ENCODE measurements around the gene EGFR.

EGFR gene

DNA sequence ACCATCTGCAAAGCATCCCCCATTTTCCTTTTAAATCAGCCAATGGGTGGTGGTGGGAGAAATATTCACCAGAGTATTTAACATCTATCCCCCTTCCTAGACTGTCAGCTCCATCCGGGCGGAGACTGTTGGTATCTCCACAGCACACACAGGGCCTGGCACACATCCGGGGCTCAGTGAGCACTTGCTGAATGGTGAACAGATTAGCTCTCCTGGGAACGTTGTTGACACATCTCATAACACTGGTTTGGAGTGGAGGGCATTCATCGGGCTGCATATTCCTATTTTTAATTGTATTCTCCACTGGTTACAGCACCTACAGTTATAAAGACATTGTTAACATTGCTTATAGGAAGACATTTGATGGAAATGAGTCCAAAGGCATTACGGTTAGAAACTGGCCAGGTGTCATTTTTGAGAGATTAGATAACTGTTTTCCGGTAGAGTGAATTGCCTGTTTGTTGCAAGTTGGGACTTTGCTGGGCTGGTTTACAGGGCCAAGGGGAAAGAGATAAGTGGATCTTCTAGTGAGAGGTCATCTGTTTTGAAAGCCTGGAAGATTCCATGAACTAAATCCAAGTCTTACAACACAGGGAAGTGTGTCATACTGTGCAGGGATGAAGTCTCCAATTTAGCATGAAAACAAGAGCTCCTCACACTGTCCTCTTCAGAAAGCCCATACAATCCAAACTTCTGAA is 101.8 kb downstream of the EGFR start:
- H3K4me2 ChIP-seq (ENCODE audit: insufficient read depth, low read length), result no peak overlapping the region
- no peaks in the 10 kb centered on the region for H3K36me3 ChIP-seq (ENCODE audit: insufficient read depth, low read length)
- H3K4me1 ChIP-seq (ENCODE audit: insufficient read depth, low read length), result no peaks in the 10 kb centered on the region
- no peak overlapping the region for H3K27ac ChIP-seq (ENCODE audit: low read length)
- no peaks in the 10 kb centered on the region for H3K27me3 ChIP-seq (ENCODE audit: insufficient read depth, low read length, poor library complexity)
- no peaks in the 10 kb centered on the region for H3K9me3 ChIP-seq (ENCODE audit: insufficient read depth, low read length, severe bottlenecking)
- DNase-seq, result no peak
- no peak overlapping the region for H3K4me3 ChIP-seq (ENCODE audit: low read depth in 1 of 2, low read length in 2 of 2)
- H4K20me1 ChIP-seq (ENCODE audit: insufficient read depth, low read length), result no peaks in the 10 kb centered on the region
- TF ChIP-seq, protein P1, sequence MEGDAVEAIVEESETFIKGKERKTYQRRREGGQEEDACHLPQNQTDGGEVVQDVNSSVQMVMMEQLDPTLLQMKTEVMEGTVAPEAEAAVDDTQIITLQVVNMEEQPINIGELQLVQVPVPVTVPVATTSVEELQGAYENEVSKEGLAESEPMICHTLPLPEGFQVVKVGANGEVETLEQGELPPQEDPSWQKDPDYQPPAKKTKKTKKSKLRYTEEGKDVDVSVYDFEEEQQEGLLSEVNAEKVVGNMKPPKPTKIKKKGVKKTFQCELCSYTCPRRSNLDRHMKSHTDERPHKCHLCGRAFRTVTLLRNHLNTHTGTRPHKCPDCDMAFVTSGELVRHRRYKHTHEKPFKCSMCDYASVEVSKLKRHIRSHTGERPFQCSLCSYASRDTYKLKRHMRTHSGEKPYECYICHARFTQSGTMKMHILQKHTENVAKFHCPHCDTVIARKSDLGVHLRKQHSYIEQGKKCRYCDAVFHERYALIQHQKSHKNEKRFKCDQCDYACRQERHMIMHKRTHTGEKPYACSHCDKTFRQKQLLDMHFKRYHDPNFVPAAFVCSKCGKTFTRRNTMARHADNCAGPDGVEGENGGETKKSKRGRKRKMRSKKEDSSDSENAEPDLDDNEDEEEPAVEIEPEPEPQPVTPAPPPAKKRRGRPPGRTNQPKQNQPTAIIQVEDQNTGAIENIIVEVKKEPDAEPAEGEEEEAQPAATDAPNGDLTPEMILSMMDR (IDR thresholded peaks at IDR 0.05; ENCODE audit: borderline replicate concordance, extremely low read depth, low read length, poor library complexity, severe bottlenecking), result no peak
- TF ChIP-seq EZH2 (IDR thresholded peaks at IDR 0.05; ENCODE audit: borderline replicate concordance, low read depth, low read length, severe bottlenecking), result no peak
- H3K79me2 ChIP-seq (ENCODE audit: insufficient read depth, low read length), result no peaks in the 10 kb centered on the region
- H2AFZ ChIP-seq (ENCODE audit: low read depth, low read length), result no peak overlapping the region
- H3K9ac ChIP-seq (ENCODE audit: low read depth, low read length), result no peak overlapping the region
- ATAC-seq (ENCODE audit: insufficient read depth, low read depth), result no peak

DNA sequence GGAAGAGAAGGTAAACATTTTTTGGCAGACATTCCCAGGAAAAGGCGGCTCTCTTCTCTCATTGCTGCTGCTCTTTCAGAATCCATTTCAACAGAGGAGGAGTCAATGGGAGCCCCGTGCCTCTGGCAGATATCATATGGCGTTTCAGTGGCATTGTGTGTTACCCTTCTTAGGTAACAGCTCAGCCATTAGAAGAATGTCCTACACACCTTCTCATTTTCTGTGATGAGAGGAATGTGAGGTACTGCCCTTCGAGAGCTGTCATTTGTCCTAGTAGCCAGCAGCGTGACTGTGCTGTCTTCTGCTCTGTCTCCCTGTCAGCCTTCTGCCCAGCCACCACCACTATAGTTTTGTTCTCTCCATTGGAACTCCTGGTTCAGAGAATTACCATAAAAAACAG is 102.4 kb downstream of the EGFR start:
- ATAC-seq (ENCODE audit: insufficient read depth, low read depth) (no peak), DNase-seq (no peak)
- Histone ChIP-seq H3K9me3 (ENCODE audit: insufficient read depth, low read length, severe bottlenecking) (no peaks in the 10 kb centered on the region), H4K20me1 (ENCODE audit: insufficient read depth, low read length) (no peaks in the 10 kb centered on the region), H3K36me3 (ENCODE audit: insufficient read depth, low read length) (no peaks in the 10 kb centered on the region), H3K4me3 (ENCODE audit: low read depth in 1 of 2, low read length in 2 of 2) (no peak overlapping the region), H3K9ac (ENCODE audit: low read depth, low read length) (no peak overlapping the region), H3K79me2 (ENCODE audit: insufficient read depth, low read length) (no peaks in the 10 kb centered on the region), H3K27ac (ENCODE audit: low read length) (no peak overlapping the region), H3K4me2 (ENCODE audit: insufficient read depth, low read length) (no peak overlapping the region), H3K4me1 (ENCODE audit: insufficient read depth, low read length) (no peaks in the 10 kb centered on the region), H3K27me3 (ENCODE audit: insufficient read depth, low read length, poor library complexity) (no peaks in the 10 kb centered on the region), H2AFZ (ENCODE audit: low read depth, low read length) (no peak overlapping the region)
- TF ChIP-seq, protein P1 (IDR thresholded peaks at IDR 0.05; ENCODE audit: borderline replicate concordance, extremely low read depth, low read length, poor library complexity, severe bottlenecking), result no peak
- no peak for TF ChIP-seq EZH2 (IDR thresholded peaks at IDR 0.05; ENCODE audit: borderline replicate concordance, low read depth, low read length, severe bottlenecking)

DNA sequence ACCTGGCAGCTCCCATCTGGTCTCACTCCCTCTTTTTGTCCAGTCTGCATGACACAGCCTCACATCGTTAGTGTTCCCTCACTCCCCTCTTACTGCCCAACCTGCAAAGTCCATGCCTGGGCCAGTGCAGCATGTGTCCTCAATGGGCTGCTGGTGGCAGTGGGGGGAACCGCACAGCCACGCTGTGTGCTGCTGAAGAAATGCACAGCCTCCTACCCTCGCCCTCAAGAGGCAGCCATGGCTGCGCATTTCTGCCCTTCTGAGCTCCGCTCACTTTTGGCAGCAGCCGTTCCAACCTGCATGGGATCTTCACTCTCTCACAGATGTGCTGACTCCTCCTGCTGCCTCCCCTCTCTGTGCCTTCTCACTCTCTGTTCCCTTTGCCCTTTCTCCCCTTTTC is 103.4 kb downstream of the EGFR start:
- Histone ChIP-seq H2AFZ (ENCODE audit: low read depth, low read length) (no peak overlapping the region), H3K4me2 (ENCODE audit: insufficient read depth, low read length) (no peak overlapping the region), H3K4me1 (ENCODE audit: insufficient read depth, low read length) (no peaks in the 10 kb centered on the region), H3K36me3 (ENCODE audit: insufficient read depth, low read length) (no peaks in the 10 kb centered on the region), H3K27ac (ENCODE audit: low read length) (no peak overlapping the region), H4K20me1 (ENCODE audit: insufficient read depth, low read length) (no peaks in the 10 kb centered on the region), H3K79me2 (ENCODE audit: insufficient read depth, low read length) (no peaks in the 10 kb centered on the region), H3K27me3 (ENCODE audit: insufficient read depth, low read length, poor library complexity) (no peaks in the 10 kb centered on the region), H3K9ac (ENCODE audit: low read depth, low read length) (no peak overlapping the region), H3K4me3 (ENCODE audit: low read depth in 1 of 2, low read length in 2 of 2) (no peak overlapping the region), H3K9me3 (ENCODE audit: insufficient read depth, low read length, severe bottlenecking) (no peaks in the 10 kb centered on the region)
- no peak for TF ChIP-seq EZH2 (IDR thresholded peaks at IDR 0.05; ENCODE audit: borderline replicate concordance, low read depth, low read length, severe bottlenecking)
- TF ChIP-seq, protein P1 (IDR thresholded peaks at IDR 0.05; ENCODE audit: borderline replicate concordance, extremely low read depth, low read length, poor library complexity, severe bottlenecking), result no peak
- no peak for DNase-seq
- no peak for ATAC-seq (ENCODE audit: insufficient read depth, low read depth)
